ENCODE data around the gene BRD1.

GRCh38 chr22:49853981-49854831 lies 26.5 kb upstream of the BRD1 start:
- TF ChIP-seq CTCF (IDR thresholded peaks at IDR 0.05) (no peak), POLR2AphosphoS5 (IDR thresholded peaks at IDR 0.05) (peak in 1 of 4 donors; percentile 9), EP300 (IDR thresholded peaks at IDR 0.05) (no peak)

Data from sigmoid colon (tissue), 4 donors.